Esophagus mucosa (tissue), 1 donor: Measurements from ENCODE around the gene DGCR8. TPM values are rescaled to one million over a fixed set of nuclear protein-coding genes. Genes with fewer than 3 reads are reported as not detected.

Source experiments
- ATAC-seq: fragments of 200-7000 bp; cut with Tn5 transposase; one replicate; pipeline ENCODE4 v1.9.1; 2020
- total RNA-seq: library from RNA; stranded (reverse); gene quantifications from one replicate; pipeline ENCODE4 v1.2.4, GENCODE V29; 2023
- donor health status: DM: yes; HTN: yes; CAD: no.

DGCR8 gene
- total RNA-seq, 1 donor from 2014 or later, result 16.2 TPM

DNA sequence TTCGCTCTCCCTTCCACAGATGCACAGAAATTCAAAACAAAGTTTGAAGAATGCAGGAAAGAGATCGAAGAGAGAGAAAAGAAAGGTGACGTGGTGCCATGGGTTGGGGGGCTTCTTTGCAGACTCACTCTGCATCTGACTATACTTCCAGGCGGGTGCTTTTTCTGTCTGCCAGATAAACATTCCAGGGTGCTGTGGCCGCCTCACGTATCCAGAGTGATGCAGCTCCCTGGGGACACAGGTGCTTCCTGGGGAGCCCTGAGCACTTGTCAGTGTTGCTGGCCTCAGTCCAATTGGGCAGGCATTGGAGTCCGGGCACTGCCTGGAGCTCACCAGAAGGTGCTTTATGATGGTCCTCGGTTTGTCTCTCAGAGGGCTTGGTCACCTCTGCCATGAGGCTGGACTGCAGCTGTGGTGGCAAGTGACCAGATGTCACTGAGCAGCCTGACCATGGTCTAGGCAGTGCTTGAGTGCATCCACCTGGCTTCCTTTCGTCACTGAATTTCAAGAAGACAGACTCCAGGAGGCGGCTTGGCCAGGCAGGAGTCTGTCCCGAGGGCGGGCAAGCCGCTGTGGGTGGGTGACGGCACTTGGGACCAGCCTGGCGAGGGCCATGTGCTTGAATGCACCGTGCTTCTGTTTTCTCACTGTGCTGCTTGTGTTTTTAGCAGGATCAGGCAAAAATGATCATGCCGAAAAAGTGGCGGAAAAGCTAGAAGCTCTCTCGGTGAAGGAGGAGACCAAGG lies 46.4 kb downstream of the DGCR8 start:
- no peak for ATAC-seq

DNA sequence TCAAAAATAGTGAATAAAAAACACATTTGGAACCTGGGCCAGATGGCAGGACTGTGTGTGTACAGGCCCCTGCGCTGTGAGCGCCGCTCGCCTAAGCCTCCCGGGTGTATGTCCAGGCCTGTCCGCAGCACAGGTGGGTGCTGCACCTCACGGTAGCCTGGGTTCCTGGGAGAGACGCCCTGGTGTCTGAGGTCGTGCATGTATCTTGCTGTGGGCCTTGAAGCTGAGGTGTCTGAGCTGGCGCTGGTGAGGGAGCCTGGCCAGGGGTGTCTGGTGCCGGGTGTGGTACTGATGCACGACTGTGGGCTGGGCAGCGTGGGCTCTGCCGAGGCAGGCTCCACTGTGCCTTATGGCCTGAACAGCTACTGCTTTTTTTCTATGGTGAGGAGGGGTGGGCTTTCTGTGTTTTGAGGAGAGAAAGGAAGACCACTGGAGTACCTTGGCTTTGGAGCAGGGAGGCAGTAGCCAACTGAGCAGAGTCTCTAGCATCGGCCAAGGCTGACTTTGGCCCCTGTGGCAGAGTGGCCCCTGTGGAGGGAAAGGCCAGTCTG lies 47.4 kb downstream of the DGCR8 start:
- no peak for ATAC-seq

DNA sequence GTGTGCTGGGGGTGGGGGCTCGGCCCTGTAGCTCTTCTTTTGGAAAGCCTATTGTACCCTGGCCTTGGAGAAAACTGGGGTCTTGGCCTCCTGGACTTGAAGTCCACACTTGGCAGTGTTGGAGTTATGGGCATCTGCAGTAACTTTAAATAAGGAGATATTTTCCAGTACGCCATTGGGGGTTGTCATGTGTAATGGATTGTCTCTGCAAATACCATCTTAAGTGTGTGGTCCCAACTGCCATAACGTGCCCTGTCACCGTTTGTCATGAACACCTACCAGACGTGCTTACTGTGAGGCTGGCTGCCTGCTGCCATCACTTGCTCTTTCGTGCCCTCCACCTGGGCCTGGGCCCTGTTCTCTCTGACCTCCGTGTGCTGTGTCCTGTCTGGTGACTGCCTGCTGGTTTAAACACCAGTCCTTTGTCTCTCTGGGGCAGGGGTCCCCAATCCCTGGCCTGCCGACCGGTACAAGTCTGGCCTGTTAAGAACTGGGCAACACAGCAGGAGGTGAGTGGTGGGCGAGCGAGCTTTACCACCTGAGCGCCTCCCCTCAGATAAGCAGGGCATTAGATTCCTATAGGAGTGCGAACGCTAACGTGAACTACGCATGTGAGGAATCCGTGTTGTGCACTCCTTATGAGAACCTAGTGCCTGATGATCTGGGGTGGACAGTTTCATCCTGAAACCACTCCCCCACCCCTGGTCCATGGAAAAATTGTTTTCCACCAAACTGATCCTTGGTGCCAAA lies 48.0 kb downstream of the DGCR8 start:
- ATAC-seq, result no peak

DNA sequence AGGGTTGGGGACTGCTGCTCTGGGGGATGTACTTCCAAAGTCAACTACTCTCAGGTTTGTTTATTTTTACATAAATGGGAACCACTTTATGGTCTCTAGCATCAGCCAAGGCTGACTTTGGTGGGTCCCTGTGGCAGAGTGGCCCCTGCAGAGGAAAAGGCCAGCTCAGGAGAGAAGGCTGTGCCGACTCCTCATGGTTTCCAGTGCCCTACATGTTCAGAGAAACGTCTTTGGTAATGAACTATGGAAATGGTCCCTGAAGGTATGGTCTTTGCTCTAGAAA lies 48.5 kb downstream of the DGCR8 start:
- no peak for ATAC-seq

DNA sequence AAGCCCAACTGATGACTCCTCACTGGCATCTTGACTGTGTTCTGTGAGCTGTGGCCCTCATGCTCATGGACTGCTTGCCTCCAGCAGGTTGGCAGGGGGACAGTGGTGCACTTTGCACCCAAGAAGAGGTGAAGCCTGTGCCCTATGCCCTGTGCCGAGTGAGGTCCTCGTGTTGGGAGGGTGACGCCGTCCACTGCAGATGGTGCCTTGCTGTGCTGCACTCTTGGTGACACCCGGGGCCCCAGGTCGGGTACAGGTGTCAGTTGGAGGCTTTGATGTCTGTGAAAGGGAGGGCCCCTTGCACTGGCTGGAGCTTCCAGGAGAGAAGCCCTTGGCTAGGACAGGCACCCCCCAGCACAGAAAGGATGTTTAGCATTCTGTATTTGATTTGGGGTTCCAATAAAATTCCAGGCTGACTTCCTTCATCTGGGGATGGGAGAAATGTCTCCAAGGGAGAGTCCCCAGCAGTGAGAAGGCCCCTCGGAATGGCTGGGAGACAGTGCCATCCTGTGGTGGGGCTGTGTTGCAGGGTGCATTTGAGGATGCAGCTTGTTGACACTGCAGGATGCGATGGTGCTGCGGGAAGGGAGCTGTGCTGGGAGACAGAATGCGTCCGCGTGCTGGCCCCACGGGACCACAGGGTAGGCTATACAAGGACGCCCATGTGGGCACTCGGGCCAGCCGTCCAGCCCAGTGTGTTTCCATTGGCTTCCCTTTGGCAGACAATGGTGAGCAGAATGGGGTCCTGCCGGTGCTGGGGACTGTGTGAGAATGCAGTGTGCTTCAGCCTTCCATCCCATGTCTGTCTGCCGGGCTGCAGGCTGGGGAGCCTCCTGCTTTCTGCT lies 49.1 kb downstream of the DGCR8 start:
- peak; percentile 31 for ATAC-seq

DNA sequence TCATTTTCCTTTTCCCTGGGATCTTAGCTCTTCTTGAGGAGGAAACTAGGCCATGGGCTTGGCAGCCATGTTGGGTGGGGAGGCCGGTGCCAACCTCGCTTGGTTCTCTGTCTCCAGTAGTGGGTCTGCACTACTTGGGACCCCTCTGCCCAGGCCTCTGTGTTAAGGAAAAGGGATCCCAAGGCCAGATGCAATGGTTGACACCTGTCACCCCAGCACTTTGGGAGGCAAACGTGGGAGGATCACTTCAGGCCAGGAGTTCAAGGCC lies 49.6 kb downstream of the DGCR8 start:
- no peak for ATAC-seq

DNA sequence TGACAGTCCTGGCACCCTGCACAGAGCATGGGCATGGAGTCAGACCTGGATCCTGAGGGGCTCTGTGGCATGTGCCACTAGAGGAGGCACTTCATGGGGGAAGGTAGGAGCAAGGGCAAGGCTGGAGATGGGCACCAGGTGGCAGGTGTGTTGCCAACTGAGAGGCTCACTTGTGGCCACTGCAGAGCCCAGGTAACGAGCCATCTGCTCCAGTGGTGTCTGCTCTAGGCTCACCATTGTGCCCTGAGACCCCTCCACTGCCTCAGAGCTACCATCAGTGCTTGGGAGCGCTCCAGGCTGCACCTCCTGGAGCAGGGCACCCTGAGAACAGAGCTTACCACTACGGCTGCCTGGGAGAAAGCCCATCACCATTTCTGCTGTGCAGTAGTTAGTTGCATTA lies 50.3 kb downstream of the DGCR8 start:
- ATAC-seq, result peak; percentile 4

DNA sequence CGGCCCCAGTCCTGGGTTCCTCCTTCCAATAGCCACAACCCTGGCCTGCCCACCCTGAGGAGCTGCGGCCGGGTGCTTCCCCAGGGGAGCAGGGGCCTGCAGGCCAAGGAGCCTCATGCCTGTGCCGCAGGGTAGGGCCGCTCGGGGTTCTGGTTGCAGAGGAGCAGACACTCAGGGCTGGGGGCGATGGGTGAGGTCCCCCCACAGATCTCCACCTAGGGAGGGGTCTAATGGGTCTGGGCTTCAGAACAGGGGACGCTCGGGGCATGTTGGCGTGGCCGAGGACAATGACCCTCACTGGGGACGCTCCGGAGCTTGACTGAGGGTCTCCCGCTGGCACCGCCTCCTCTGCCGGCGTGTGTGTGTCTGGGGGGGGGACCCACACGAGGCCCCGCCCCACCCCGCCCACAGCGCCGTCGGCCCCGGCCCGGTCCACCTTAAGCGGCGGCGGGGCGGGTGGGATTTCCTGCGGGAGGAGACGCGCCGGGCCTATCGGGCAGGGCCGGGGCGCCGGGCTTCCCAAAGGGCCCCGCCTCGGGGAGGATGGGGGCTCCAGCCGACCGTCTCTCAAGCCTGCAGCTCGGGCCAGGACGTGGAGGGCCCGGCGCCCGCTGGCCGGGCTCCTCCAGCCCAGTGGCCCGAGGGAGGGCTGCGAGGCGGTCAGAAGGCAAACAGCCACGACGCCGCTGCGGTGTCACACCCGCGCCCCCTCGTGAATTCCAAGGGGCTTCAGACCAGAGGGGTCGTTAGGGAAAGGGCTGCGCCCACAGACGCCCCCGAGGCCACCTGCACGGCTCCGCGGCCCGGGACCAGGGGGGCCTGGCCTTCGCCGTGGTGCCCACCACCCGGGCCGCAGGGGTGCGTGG lies 50.9 kb downstream of the DGCR8 start:
- peak; percentile 53 for ATAC-seq

DNA sequence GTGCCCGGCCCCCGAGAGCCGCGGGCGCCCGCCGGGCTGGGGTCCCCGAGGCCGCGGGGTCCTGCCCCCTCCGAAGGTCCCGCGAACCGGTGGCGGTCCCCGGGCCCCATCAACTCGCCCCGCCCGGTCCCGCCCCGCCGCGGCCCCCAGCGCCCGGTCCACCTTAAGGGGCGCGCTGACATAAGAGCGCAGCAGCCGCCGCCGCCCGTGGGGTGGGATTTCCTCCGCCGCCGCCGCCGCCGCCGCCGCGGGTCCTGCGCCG lies 51.5 kb downstream of the DGCR8 start, which contains the start of gene ZDHHC8:
Gene ZDHHC8 (plus strand): TSS at position 208 of the 262 bp plus-strand sequence. CDS start 144 bp downstream, outside the sequence.
- ATAC-seq, result peak; percentile 17

DNA sequence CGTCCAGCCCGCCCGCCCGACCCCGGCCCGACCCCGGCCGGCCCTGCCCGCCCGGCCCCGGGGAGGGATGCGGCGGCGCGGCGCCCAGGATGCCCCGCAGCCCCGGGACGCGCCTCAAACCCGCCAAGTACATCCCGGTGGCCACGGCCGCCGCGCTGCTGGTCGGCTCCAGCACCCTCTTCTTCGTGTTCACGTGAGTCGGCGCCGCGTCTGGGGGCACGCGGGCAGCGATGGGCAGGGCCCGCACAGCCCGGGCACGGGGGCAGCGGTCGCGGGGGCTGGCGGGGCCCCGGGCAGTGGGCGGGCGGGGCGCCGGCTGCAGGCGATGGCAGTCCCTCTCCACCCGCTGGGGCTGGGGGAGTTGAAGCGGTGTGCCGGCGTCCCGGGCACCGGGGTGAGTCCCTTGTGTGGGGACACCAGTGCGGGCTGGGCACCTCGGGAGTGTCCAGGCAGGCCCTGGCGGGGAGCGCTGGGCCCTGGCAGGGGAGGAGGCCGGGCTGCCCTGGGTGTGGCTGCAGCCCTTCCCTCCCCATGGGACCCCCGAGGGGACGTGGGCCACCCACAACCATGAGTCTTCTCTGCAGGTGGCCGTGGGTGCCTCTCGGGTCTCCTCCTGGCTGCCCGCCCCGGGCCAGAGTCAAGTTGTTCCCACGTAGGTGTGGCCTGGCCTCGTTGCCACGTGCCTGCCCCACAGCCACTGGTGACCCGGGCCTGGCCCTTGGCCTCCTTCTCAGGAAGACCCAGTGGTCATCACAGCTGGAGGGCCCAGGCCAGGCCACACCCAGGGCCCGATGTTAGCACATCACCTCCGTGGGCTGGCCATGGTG lies 52.0 kb downstream of the DGCR8 start:
- peak; percentile 3 for ATAC-seq

DNA sequence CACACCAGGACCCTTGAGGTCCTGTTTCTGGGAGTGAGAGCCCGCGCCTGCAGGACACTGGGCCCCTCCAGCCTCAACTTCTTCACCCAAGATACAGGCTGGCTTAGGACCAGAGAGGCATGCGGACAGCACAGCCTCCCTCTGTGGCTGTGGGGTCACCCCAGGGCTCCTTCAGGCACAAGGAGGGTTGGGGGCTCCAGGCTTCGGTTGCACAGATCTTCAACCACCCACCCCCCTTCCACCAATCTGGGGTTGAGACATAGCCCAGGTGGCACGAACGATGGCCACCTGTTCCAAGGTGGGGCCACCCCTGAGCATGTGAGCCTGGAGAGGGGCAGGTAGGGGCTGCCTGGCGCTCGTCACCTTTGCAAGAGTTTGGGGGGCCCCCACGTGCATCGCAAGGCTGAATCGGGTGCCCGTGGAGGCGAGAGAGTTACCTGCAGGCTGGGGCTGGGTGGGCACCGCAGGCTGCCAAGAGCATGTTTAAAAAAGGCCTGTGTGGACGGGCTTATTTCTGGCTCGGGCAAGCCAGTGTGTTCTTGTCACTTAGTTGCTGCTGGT lies 52.7 kb downstream of the DGCR8 start:
- ATAC-seq, result no peak

DNA sequence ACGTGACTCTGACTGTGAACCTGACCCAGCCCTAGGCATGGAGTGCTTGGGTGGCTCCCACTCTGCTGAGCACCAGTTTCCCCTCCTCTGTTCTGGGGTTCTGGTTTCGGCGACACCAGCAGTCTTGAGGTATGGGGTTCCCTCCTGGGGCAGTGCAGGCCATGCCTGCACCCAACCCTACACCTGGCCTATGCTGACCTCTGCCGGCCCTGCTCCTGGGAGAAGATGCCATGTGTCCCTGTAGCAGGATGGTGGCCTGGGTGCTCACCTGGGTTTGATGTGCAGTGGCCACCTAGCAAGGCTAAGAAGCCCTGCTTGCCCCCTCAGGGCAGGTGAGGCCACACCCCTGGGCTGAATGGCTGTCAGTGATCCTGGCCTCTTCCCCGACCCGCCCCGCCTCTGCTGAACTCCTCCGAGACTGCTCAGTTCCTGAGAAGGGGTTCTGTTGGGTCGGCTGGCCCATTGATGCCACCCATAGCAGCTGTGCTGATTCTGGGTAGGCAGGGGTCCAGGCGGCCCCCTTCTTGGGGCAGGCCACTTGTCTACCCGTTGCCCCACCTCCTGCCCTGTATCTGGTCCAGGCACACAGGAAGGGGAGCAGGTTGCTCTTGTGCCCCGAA lies 54.0 kb downstream of the DGCR8 start:
- no peak for ATAC-seq

DNA sequence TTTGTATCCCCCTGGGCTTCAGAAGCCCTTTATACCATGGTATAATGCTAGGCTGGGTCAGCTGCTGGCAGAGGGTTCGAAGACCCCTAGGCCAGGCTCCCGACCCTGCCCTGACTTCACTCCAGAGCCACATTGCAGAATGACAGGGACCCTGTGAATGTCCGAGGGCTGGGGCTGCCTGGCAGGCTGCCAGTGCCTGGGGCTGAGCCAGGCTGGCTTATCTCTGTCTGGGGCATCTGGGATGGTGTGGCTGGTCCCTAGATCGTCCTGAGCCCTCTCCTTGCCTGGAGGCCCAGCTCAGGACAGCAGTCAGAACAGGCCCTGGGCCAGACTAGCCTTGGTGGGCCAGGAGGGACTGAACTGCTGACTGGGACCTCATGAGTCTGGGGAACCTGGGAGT lies 55.2 kb downstream of the DGCR8 start:
- ATAC-seq, result no peak

DNA sequence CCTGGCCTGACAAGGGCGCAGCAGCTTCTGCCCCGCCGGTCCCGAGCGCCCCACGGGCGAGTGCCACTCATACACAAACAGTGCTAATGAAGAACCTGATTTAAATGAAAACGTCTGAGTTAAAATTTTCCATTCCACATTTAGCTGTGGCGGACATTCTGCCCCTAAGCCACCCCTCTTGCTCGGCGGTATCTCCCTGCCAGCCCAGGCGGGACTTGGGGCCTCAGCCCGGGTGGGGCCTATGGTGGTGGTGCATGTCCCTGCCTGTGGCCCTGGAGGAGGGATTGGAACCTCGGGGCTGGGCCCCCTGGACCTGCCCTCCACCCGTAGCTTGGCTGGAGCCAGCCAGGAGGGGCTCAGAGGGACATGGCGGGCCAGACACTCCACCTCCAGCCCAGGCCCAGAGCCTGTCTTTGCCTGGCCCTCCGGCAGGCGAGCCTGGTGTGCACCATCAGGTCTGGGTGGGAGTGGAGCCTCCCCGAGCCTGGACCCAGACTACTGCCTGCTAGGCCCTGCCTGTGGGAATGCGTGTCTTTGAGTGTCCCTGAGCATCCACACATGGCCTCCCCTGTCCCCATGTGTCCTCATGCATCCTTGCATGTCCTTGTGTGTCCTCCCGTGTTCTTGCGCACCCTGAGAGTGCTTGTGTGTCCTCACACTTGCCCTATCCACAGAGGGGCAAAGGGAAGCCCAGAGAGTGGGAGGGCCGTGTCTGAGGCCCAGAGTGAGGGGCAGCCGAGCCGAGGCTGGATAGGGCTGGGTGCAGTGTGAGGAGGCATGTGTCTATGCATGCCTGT lies 56.0 kb downstream of the DGCR8 start:
- ATAC-seq, result no peak

DNA sequence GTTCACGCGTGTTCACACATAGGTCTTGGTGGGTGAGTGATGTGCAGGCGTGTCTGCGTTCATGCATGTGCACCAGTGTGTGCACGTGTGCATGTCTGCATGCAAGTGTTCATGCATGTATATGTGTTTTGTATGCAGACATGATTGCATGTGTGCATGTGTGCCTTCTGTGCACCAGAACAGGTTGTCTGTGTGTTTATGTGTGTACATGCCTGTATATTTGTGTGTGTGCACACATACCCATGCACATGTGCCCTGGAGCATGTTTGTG lies 56.5 kb downstream of the DGCR8 start:
- no peak for ATAC-seq

DNA sequence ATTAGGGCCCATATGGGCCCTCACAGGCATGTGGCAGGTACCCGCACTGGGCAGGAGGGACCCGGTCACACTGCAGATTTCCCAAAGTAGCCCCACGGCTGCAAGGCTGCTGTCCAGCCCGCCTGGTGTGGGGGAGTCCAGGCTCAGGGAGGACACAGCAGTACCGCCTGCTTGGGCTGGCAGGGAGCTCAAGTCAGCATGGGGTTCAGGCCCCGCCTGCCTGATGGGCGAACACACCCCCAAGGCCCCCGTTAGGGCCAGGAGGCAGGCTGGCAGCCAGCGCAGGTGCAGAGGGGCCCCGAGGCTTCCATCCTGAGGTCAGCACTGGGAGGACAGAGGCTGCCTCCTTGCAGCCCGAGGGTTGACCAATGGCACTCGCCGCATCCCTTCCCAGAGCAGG lies 57.1 kb downstream of the DGCR8 start:
- no peak for ATAC-seq

DNA sequence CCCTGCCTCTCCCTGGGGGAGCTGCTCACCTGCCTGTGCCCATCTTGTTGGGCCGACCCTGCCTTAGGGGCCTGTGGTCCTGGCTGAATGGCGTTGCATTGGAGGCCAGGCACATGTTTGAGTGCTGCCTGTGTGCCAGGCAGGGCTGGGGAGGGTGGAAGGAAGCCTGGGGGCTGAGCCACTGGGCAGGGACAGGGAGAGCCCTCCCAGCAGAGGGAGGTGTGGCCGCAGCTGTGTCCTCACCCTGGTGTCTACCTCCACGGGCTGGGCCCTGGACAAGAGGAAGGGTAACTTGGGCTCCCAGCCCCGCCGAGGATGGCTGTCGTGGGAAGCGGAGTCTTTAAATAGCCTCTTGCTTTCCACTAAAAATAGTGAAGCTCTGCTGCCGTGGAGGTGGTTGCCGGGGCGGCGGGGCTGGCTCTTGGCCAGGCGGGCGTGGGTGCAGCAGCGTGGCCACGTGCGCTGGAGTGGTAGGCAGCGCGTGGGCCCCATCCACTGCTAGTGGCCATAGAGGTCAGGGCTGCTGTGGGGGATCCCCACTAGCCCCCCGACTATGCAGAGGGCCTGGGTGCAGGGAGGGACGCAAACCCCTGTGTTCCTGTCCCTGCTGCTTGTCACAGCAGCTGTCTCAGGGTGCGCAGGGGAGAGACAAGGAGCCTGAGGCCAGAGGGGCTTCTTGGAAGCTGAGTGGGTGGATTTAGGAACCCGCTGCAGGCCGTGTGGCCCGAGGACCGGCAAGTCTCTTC lies 57.8 kb downstream of the DGCR8 start:
- no peak for ATAC-seq

DNA sequence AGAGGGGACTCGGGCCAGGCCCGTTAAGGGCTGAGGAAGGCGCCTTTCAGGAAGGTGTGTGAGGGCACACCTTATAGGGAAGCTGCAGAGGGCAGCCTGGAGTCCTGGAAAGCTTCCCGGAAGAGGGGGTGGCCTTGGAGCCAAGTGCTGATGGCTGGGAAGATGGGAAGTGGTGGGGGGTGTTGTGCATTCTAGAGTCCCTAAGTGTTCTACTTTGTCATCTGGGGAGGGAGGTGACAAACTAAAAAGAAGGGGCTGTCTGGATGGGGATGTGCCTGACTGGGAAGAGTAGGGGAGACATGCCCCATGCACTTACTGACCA lies 58.3 kb downstream of the DGCR8 start:
- ATAC-seq, result no peak

DNA sequence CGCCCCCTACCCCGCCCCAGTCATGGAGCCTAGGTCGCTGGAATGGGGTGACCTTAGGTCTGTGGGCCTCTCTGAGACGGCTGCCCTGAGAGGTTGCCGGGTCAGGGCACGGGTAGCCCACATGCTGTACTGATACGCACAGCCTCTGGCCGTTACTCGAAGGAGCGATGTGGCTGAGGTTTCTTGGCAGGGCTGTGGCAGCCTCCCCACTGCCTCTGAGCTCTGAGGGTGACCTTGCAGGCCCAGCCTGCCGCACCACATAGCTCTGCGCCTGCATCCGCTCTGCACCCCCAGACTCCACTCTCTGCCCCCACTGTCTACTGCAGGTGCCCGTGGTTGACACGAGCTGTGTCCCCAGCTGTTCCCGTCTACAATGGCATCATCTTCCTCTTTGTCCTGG lies 58.8 kb downstream of the DGCR8 start:
- no peak for ATAC-seq
